Stimulated activated CD8-positive, alpha-beta memory T cell treated with anti-CD3 and anti-CD28 coated beads, Interleukin-4, amount 100 ng/mL, for 48 hours (primary cell): ENCODE results near the gene MTMR3.
"Not testable (repeated sequence)": the region's sequence is repeated elsewhere in the genome, so short reads cannot be mapped to it uniquely, and the experiment has no call there.

Experiments
- DNase-seq: peaks from one replicate; pipeline ENCODE4 v3.0.0-alpha.2; 2020

The MTMR3 gene

DNA sequence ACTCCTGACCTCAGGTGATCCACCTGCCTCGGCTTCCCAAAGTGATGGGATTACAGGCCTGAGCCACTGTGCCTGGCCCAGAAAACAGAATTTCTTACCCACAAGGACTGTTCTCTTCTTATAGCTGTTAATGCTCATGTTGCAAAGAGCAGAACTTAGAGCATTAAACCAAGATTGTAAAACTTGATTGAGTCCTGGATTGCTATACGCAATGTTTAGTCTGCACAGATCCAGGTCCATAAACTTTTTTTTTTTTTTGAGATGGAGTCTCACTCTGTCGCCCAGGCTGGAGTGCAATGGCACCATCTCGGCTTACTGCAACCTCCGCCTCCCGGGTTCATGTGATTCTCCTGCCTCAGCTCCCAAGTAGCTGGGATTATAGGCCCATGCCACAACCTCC lies 178.1 kb downstream of the MTMR3 start:
- DNase-seq: not testable (repeated sequence)

DNA sequence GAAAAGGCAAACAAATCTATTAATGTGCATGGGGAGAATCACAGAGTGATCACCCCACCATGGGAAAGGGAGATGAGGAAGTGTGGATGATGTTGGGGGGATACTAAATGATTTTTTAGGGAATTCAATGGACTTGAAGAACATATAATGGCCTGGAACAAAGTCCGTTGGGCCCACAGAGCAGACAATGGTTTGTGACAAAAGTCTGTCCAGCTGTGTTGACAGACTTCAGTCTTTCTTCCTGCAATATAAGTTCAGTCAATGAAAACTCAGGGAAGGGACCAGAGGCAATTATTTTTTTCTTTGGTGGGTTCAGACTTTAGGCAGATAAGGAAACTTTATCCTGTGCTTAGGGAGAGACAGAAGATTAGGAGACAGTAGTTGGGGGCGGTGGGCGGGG lies 179.3 kb downstream of the MTMR3 start:
- DNase-seq: no peak

DNA sequence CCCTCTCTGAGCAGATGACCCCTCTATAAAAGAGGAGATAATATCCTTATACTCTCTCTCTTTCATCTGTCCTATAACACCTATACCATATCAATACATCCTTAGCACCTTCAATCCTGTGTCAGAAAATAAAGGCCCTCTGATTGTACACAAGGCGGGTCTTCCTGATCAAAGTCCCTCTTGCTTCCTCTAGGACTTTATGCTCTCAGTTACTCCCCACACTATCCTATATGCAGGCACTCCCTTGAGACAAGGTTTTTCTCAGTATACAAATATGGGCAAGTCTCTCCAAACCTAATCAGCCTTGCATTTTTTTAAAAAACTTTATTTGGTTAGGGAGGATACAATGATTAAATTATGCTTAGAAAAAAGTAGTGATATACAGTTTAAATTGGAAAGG lies 180.0 kb downstream of the MTMR3 start:
- DNase-seq: no peak

GRCh38 chr22:30064172-30064571 lies 181.2 kb downstream of the MTMR3 start:
- no peak for DNase-seq

GRCh38 chr22:30073743-30074142 lies 190.8 kb downstream of the MTMR3 start:
- no peak for DNase-seq

- DNase-seq: no peak
Observed at GRCh38 chr22:30074147-30074546, 191.2 kb downstream of the MTMR3 start.

DNA sequence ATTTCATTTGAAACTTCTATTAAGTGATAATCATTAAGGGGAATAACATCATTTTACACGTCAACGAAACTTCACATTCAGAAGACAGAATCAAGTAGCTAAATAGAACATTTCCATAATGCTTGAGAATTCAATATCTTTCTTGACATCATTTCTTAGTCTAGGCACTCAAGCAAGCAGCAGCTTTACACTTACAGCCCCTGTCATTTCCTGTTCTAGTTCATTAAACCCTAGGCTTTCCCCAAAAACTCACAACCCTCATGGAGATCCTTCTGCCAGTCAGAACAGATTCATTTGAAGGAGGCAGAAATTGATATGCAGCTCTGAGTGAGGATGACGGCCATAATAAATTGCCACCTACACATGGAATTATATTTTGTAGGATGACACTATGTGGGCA lies 192.0 kb downstream of the MTMR3 start:
- DNase-seq: no peak

- no peak for DNase-seq
Observed at GRCh38 chr22:30077279-30077880, 194.4 kb downstream of the MTMR3 start.

- no peak for DNase-seq
Observed at GRCh38 chr22:30078320-30079311, 195.6 kb downstream of the MTMR3 start.

DNA sequence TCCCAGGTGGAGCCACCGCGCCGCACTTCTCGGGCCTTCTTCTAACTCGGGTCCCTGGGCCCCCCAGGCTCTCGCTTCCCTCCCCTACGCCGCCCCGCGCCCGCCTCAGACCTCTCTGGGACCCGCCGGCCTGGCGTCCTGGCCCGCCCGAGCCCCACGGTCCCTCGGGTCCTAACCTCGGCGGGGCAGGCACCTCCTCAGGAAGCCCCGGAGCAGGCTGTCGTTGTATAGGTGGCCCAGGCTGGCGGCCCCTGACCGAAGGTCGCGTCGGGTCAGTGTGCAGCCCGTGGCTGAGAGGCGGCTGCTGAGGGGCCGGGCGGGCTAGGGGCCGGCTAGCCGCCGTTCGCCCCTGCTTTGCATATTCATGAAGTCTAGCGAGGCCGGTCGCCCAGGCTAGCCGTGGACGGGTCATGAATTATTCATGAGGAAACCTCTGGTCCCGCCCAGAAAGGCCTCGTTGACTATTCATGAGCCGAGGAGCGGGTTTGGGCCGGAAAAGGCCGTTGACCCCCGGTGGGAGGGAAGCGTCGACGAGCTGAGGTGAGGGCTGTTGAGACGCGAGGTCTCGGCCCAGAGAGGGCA lies 197.1 kb downstream of the MTMR3 start, which contains the start of gene HORMAD2:
Gene HORMAD2 (plus strand): TSS at position 513 of the 582 bp plus-strand sequence. CDS start 13,489 bp downstream, outside the sequence.
- no peak for DNase-seq
